K562 (cell line): Measurements from ENCODE around the gene HLA-DOB. TPM values are rescaled to one million over a fixed set of nuclear protein-coding genes. Genes with fewer than 3 reads are reported as not detected.
A peak's percentile ranks its signal among the peaks of the same experiment; 100 is the strongest.

Experiments used
- ATF7 ChIP-seq: fragments of 450-650 bp; IDR thresholded peaks from 2 replicates; pipeline ENCODE4 v1.7.1; 2014; ENCODE audit warnings: mild to moderate bottlenecking, moderate library complexity
- CC2D1A ChIP-seq: fragments of 450-650 bp; IDR thresholded peaks from 2 replicates; pipeline ENCODE4 v1.6.1; 2017; ENCODE audit warnings: mild to moderate bottlenecking
- CREM ChIP-seq: IDR thresholded peaks from 2 replicates; pipeline ENCODE4 v1.6.1; 2014; ENCODE audit warnings: antibody characterized with exemption, low read depth
- CXXC5 ChIP-seq: fragments of 250-450 bp; sonication (Bioruptor Pico); IDR thresholded peaks from 2 replicates; pipeline ENCODE4 v1.8.0; 2022; ENCODE audit warnings: inconsistent platforms, mild to moderate bottlenecking, moderate library complexity
- ETS1 ChIP-seq: conservative IDR thresholded peaks from 2 replicates; pipeline ENCODE4 v1.6.1; 2011; ENCODE audit warnings: low read depth, mild to moderate bottlenecking, low read length; ENCODE audit not compliant: control insufficient read depth
- HCFC1 ChIP-seq: IDR thresholded peaks from 2 replicates; pipeline ENCODE4 v1.6.1; 2012; ENCODE audit warnings: low read depth, low read length, improper control_type of control experiment
- LEF1 ChIP-seq: fragments of 450-650 bp; IDR thresholded peaks from 2 replicates; pipeline ENCODE4 v1.6.1; 2016; ENCODE audit warnings: mild to moderate bottlenecking
- MAX ChIP-seq: sonication (generic); formaldehyde crosslinking; IDR thresholded peaks from 2 replicates; pipeline ENCODE4 v1.9.0; 2022; ENCODE audit warnings: mild to moderate bottlenecking, missing genetic modification reagents
- MLX ChIP-seq, 2 experiments: fragments of 450-650 bp in 1 of 2; sonication (generic) in 1 of 2; formaldehyde crosslinking; conservative IDR thresholded peaks; 2 replicates each; pipeline versions ENCODE4 v1.4.0 to v1.8.1; 2020 to 2022; ENCODE audit warnings: mild to moderate bottlenecking in 1 of 2, missing genetic modification reagents in 1 of 2
- MXI1 ChIP-seq: IDR thresholded peaks from 2 replicates; pipeline ENCODE4 v1.6.1; 2011; ENCODE audit warnings: low read depth, mild to moderate bottlenecking, improper control_type of control experiment, low read length
- PHF8 ChIP-seq: fragments of 200-600 bp; sonication (generic); IDR thresholded peaks from 2 replicates; pipeline ENCODE4 v1.6.1; 2012; ENCODE audit warnings: mixed run types, mild to moderate bottlenecking, inconsistent platforms, low read length, moderate library complexity, borderline replicate concordance
- SMARCA5 ChIP-seq: fragments of 450-650 bp; IDR thresholded peaks from 2 replicates; pipeline ENCODE4 v1.6.1; 2016
- SP1 ChIP-seq: sonication (generic); formaldehyde crosslinking; IDR thresholded peaks from 2 replicates; pipeline ENCODE4 v1.8.1; 2022; ENCODE audit warnings: mild to moderate bottlenecking, missing genetic modification reagents
- TAF9B ChIP-seq: fragments of 450-650 bp; IDR thresholded peaks from 2 replicates; pipeline ENCODE4 v1.6.1; 2018; ENCODE audit warnings: mild to moderate bottlenecking; ENCODE audit not compliant: partially characterized antibody
- TARDBP ChIP-seq: fragments of 450-650 bp; IDR thresholded peaks from 2 replicates; pipeline ENCODE4 v1.6.1; 2016
- TEAD1 ChIP-seq, 2 experiments: fragments of 450-650 bp in 1 of 2; sonication (generic) in 1 of 2; formaldehyde crosslinking; IDR thresholded peaks; 2 replicates each; pipeline versions ENCODE4 v1.4.0 to v1.8.0; 2020 to 2022; ENCODE audit warnings: mild to moderate bottlenecking in 2 of 2, missing genetic modification reagents in 1 of 2
- TOE1 ChIP-seq, 2 experiments: fragments of 450-650 bp in 1 of 2; sonication (generic) in 1 of 2; formaldehyde crosslinking in 1 of 2; IDR thresholded peaks; 2 replicates each; pipeline versions ENCODE4 v1.7.1 to v1.8.0; 2016 to 2022; ENCODE audit warnings: borderline replicate concordance in 2 of 2, mild to moderate bottlenecking in 2 of 2, antibody characterized with exemption in 1 of 2, inconsistent platforms in 1 of 2, low read depth in 1 of 2, missing genetic modification reagents in 1 of 2, moderate library complexity in 1 of 2
- ZNF354B ChIP-seq: fragments of 250-450 bp; sonication (Bioruptor Pico); IDR thresholded peaks from 2 replicates; pipeline ENCODE4 v1.4.0; 2020
- ZNF609 ChIP-seq: sonication (generic); formaldehyde crosslinking; IDR thresholded peaks from 2 replicates; pipeline ENCODE4 v1.8.1; 2023; ENCODE audit warnings: missing genetic modification reagents, mild to moderate bottlenecking, borderline replicate concordance
- polyA plus RNA-seq, 8 experiments: library from polyadenylated mRNA; depleted of rRNA in 4 of 8; stranded (reverse) in 5 of 8; unstranded in 3 of 8; fragments of >200 nt; fragmentation: Nextera tagmentation in 2 of 8; fragmentation: Illumina TruSeq in 1 of 8; extraction: Ambion mirVana in 2 of 8; extraction: Trizol in 1 of 8; gene quantifications; 2 replicates each; pipeline versions ENCODE4 v1.2.1 to v1.2.3, GENCODE V29; 2011 to 2014; ENCODE audit warnings: inconsistent platforms in 1 of 8, missing spikeins in 1 of 8
- total RNA-seq, 7 experiments: library from RNA; depleted of rRNA in 6 of 7; stranded (reverse); fragments of >200 nt in 6 of 7; fragmentation: Illumina TruSeq in 2 of 7; extraction: Trizol in 2 of 7; gene quantifications; 2 replicates each; pipeline versions ENCODE4 v1.2.1 to v1.2.3, GENCODE V29; 2011 to 2021; ENCODE audit warnings: low replicate concordance in 1 of 7

The HLA-DOB gene
- total and polyA plus RNA-seq, 9 of the 15 experiments (the other 6 are each of a cell fraction or from before 2014, with no cell fraction given) = 1.2 to 4.0 (median 2.5) TPM

DNA sequence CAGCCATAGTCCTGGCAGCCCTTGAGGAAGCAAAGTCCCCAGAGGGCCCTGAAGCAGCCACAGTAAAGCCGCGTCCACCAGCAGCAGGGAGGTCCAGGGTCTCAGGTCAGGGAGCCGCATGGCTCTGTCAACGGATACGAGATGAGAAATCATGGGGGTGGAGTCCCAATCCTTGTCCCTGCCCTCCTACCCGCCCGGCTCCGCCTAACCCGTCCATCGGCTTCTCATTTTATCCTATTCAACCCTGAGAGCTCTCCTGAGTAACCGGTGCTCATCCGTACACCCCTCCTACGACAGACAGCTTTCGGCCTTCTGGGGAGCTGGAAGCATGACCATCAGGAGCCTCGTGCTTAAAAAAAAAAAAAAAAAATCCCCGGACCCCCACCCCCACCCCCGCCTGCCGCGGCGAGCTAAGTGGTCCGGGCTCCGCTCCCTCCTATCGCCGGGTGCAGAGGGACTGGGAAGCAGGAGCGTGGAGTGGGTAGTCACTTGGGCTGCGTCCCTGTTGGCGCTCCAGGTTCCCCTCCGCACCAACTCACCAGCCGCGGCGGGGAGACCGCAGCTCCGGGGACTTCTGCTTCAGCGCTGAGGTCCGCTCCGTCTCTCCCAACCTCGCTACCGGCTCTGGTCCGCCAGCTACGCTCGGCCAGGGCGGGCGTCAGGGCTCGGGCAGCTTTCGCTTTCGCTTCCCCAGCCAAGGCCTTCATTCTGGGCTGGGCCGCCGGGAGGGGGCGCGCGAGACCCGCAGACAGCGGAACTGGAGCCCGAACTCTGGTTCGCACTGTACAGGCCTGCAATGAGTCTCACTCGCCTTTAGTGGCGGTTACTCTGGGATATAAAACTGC is 21.5 kb upstream of the HLA-DOB start, which contains the start of gene TAP2 (continued):
- TF ChIP-seq PHF8 (peak; percentile 65), MAX (CRISPR knock-in tag) (peak; percentile 43), SP1 (CRISPR knock-in tag) (peak; percentile 78), MXI1 (peak; percentile 52; the same call in 1 of the 2 replicates), MLX (CRISPR knock-in tag; conservative IDR thresholded peaks at IDR 0.05) (no peak), ETS1 (peak; percentile 68), ZNF354B (no peak), CC2D1A (peak; percentile 89), TARDBP (peak; percentile 31; the same call in 1 of the 2 replicates), TOE1 (IDR thresholded peaks at IDR 0.05; ENCODE audit: borderline replicate concordance) (peak; percentile 36; the same call in 1 of the 2 replicates), TOE1 (CRISPR knock-in tag; IDR thresholded peaks at IDR 0.05; ENCODE audit: borderline replicate concordance, low read depth) (no peak), ZNF609 (CRISPR knock-in tag) (0 out of 2 replicates have a peak, but pooled peaks have one; percentile 22), CXXC5 (CRISPR knock-in tag) (peak; percentile 75), TEAD1 (CRISPR knock-in tag; IDR thresholded peaks at IDR 0.05) (peak; percentile 15 to 87; a peak in 2 of 4 replicates), SMARCA5 (no peak), TAF9B (peak; percentile 74), ATF7 (peak; percentile 69; the same call in 1 of the 2 replicates), CREM (peak; percentile 55; the same call in 1 of the 2 replicates), HCFC1 (peak; percentile 65), LEF1 (no peak)
